A673 (cell line): ENCODE measurements around the gene ACOXL. TPM values are rescaled to one million over a fixed set of nuclear protein-coding genes. Genes with fewer than 3 reads are reported as not detected.

Source experiments
- BruUV-seq: library from RNA; stranded (reverse); fragments of 400-500 nt; replicated peaks from 2 replicates; lab custom pipeline; 2021; lab: Mats Ljungman, UMichigan
- CTCF ChIA-PET: fragments of 300-600 bp; sonication (Branson Sonifier 250); formaldehyde crosslinking; loops from one replicate; lab custom pipeline; 2022; ENCODE audit warnings: antibody characterized with exemption; lab: Charles Lee
- POLR2A ChIA-PET: fragments of 300-600 bp; sonication (Branson Sonifier 250); formaldehyde crosslinking; loops from one replicate; lab custom pipeline; 2022; ENCODE audit warnings: antibody characterized with exemption; ENCODE audit not compliant: low non-redundant PET; lab: Charles Lee
- DNase-seq: peaks from one replicate; pipeline ENCODE4 v3.0.0-alpha.2; 2015; ENCODE audit warnings: low spot score
- H3K27ac ChIP-seq: fragments of 200-600 bp; sonication (generic); 2 replicates; pipeline ENCODE4 v1.5.1; 2016; ENCODE audit warnings: mixed run types, low read depth, mild to moderate bottlenecking, mixed read lengths, antibody characterized with exemption, low read length; ENCODE audit not compliant: poor library complexity, severe bottlenecking
- H3K27me3 ChIP-seq: fragments of 200-600 bp; sonication (generic); replicated peaks from 2 replicates; pipeline ENCODE4 v1.6.1; 2017; ENCODE audit warnings: mixed run types, low read depth, mild to moderate bottlenecking, mixed read lengths, antibody characterized with exemption, low read length; ENCODE audit not compliant: insufficient read depth, poor library complexity
- H3K36me3 ChIP-seq: fragments of 200-600 bp; sonication (generic); 2 replicates; pipeline ENCODE4 v1.6.1; 2016; ENCODE audit warnings: mixed run types, mild to moderate bottlenecking, mixed read lengths, antibody characterized with exemption, low read length; ENCODE audit not compliant: insufficient read depth, poor library complexity, severe bottlenecking
- H3K4me1 ChIP-seq: fragments of 200-600 bp; sonication (generic); 2 replicates; pipeline ENCODE4 v1.6.1; 2017; ENCODE audit warnings: mixed run types, mild to moderate bottlenecking, mixed read lengths, antibody characterized with exemption, low read length; ENCODE audit not compliant: insufficient read depth, poor library complexity, severe bottlenecking
- H3K4me3 ChIP-seq: fragments of 200-600 bp; sonication (generic); 2 replicates; pipeline ENCODE4 v1.5.1; 2016; ENCODE audit warnings: low read depth, mixed run types, mild to moderate bottlenecking, mixed read lengths, low read length; ENCODE audit not compliant: poor library complexity, severe bottlenecking
- H3K9me3 ChIP-seq: fragments of 200-600 bp; sonication (generic); 2 replicates; pipeline ENCODE4 v1.6.1; 2016; ENCODE audit warnings: mixed run types, low read depth, mild to moderate bottlenecking, mixed read lengths, antibody characterized with exemption, low read length; ENCODE audit not compliant: poor library complexity, severe bottlenecking
- EZH2 ChIP-seq: fragments of 200-600 bp; sonication (generic); IDR thresholded peaks from 2 replicates; pipeline ENCODE4 v1.6.1; 2017; ENCODE audit warnings: borderline replicate concordance, low read depth, mild to moderate bottlenecking, mixed read lengths, antibody characterized with exemption, low read length; ENCODE audit not compliant: poor library complexity, severe bottlenecking
- intact Hi-C: fragments of 100-400 bp; cut with micrococcal nuclease; formaldehyde crosslinking; loops from one replicate; pipeline ENCODE4 v1.10.0; 2022; ENCODE audit not compliant: unreplicated experiment
- total RNA-seq: library from RNA; stranded (reverse); gene quantifications from 2 replicates; pipeline ENCODE4 v1.2.3, GENCODE V29; 2021
- TF ChIP-seq, protein P1 (sequence below): fragments of 300-800, 200-600 bp; sonication (generic); conservative IDR thresholded peaks from 2 replicates; pipeline ENCODE4 v1.5.1; 2017; ENCODE audit warnings: low read depth, mild to moderate bottlenecking, antibody characterized with exemption, low read length, moderate library complexity, mixed read lengths

The ACOXL gene
- total RNA-seq, 1 experiment from 2014 or later: not detected

DNA sequence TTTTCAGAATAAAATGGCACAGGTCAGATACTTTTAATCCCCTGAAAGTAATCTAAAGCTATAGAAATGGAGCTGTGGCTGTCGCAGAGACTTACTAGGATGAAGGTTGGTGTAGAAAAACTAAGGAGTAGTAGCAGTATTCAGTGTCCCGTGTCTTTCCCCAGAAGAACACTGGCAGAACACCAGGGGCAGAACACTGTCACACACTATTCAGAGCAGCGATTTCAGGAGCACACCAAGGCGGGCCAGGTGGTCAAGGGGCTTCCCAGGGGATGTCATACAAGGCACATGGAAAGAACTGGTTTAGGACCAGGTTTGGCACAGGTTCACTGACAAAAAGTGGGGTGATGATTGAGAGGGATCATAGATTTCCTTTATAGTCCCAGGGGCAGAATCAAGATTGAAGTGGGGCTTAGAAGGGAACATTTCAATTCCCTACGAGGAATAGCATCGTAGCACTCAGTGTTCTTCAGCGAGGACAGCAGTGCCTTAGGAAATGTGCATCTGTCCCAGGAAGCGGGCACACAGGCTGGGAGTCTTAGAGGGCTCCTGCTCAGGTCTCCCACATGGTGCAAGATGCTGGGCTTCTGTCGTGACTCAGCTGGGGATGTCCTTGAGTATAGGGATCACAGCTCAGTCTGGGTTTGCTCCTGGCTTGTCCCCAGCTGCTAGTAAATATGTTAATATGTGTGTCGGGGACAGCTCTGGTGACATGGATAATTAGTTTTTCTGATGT is 410.9 kb downstream of the ACOXL start:
- Histone ChIP-seq H3K36me3 (no peaks in the 10 kb centered on the region), H3K9me3 (no peaks in the 10 kb centered on the region), H3K27me3 (no peaks in the 10 kb centered on the region), H3K27ac (no peak overlapping the region), H3K4me1 (peaks cover 15% of the 10 kb centered on the region), H3K4me3 (no peak overlapping the region)
- ChIA-PET POLR2A (no interaction called here), CTCF (no interaction called here)
- DNase-seq: no peak
- no TSS peak for BruUV-seq
- no peak for TF ChIP-seq EZH2
- TF ChIP-seq, protein P1, sequence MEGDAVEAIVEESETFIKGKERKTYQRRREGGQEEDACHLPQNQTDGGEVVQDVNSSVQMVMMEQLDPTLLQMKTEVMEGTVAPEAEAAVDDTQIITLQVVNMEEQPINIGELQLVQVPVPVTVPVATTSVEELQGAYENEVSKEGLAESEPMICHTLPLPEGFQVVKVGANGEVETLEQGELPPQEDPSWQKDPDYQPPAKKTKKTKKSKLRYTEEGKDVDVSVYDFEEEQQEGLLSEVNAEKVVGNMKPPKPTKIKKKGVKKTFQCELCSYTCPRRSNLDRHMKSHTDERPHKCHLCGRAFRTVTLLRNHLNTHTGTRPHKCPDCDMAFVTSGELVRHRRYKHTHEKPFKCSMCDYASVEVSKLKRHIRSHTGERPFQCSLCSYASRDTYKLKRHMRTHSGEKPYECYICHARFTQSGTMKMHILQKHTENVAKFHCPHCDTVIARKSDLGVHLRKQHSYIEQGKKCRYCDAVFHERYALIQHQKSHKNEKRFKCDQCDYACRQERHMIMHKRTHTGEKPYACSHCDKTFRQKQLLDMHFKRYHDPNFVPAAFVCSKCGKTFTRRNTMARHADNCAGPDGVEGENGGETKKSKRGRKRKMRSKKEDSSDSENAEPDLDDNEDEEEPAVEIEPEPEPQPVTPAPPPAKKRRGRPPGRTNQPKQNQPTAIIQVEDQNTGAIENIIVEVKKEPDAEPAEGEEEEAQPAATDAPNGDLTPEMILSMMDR: no peak
- intact Hi-C loops: no loop called here

GRCh38 chr2:111143843-111144198 is 411.4 kb downstream of the ACOXL start:
- DNase-seq: no peak
- Histone ChIP-seq H3K27me3 (no peaks in the 10 kb centered on the region), H3K4me1 (peaks cover 18% of the 10 kb centered on the region), H3K36me3 (no peaks in the 10 kb centered on the region), H3K4me3 (no peak overlapping the region), H3K27ac (no peak overlapping the region), H3K9me3 (no peaks in the 10 kb centered on the region)
- CTCF ChIA-PET: no interaction called here
- TF ChIP-seq, protein P1: no peak
- no peak for TF ChIP-seq EZH2
- POLR2A ChIA-PET: no interaction called here
- intact Hi-C loops: no loop called here
- BruUV-seq: no TSS peak

DNA sequence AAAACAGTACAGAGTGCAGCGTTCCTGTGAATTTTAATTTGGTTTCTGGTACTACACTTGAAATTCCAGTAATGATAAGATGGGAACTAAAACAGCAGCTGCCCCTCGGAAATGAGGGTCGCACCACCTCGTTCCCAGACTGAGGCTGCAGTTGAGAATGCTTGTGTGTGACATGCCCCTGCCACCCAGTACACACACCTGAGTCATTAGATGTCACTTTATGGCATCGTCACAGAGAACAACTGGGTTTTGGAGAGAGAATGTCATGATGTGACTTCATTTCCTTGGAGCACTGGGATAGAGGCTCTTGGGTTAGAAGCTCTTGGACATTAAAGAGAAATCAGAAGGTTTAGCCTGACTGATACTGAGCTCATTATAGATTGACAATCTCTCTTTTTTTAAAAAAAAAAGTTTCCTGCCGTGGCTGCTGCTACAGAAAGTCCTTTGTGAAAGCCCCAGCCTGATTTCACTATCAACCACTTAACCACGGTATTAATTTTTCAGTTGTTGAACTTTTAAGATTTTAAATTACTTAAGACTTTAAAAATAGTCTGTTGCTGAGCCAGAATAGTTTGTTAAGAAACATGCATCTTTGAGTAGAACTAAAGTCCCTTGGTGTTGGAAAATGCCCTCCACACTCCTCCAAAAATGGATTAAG is 412.9 kb downstream of the ACOXL start:
- no peaks in the 10 kb centered on the region for H3K36me3 ChIP-seq
- no peak overlapping the region for H3K27ac ChIP-seq
- TF ChIP-seq EZH2: no peak
- TF ChIP-seq, protein P1: no peak
- POLR2A ChIA-PET: no interaction called here
- H3K9me3 ChIP-seq: no peaks in the 10 kb centered on the region
- no peak overlapping the region for H3K4me3 ChIP-seq
- CTCF ChIA-PET: no interaction called here
- BruUV-seq: no TSS peak
- H3K27me3 ChIP-seq: no peaks in the 10 kb centered on the region
- no peak for DNase-seq
- intact Hi-C loops: loop anchor here (5.0 kb wide), 1 partner anchor 97 kb away; no protein-coding TSS in a partner anchor
- H3K4me1 ChIP-seq: peaks cover 29% of the 10 kb centered on the region
